Mucosa of rectum (tissue), 2 donors: Measurements from ENCODE around the gene GPX5.
"Not testable (repeated sequence)": the region's sequence is repeated elsewhere in the genome, so short reads cannot be mapped to it uniquely, and the experiment has no call there.

ENCODE experiments used
- H3K27ac ChIP-seq, 2 donors: one replicate each; pipeline ENCODE4 v1.7.0; 2013; ENCODE audit warnings: inconsistent platforms in 2 of 2, low read depth in 2 of 2, low read length in 2 of 2
- H3K27me3 ChIP-seq, 2 donors: one replicate each; pipeline ENCODE4 v1.7.0; 2013; ENCODE audit warnings: low read length in 2 of 2; ENCODE audit not compliant: control insufficient read depth in 2 of 2, insufficient read depth in 2 of 2
- H3K36me3 ChIP-seq, 2 donors: one replicate each; pipeline ENCODE4 v1.7.0; 2013; ENCODE audit warnings: low read length in 2 of 2; ENCODE audit not compliant: control insufficient read depth in 2 of 2, insufficient read depth in 2 of 2
- H3K4me1 ChIP-seq, 2 donors: one replicate each; pipeline ENCODE4 v1.7.0; 2013; ENCODE audit warnings: low read length in 2 of 2, mild to moderate bottlenecking in 1 of 2; ENCODE audit not compliant: control insufficient read depth in 2 of 2, insufficient read depth in 2 of 2
- H3K4me3 ChIP-seq, 2 donors: one replicate each; pipeline ENCODE4 v1.7.0; 2013; ENCODE audit warnings: low read length in 2 of 2
- H3K9ac ChIP-seq, 2 donors: one replicate each; pipeline ENCODE4 v1.7.0; 2013; ENCODE audit warnings: low read length in 2 of 2, low read depth in 1 of 2, mild to moderate bottlenecking in 1 of 2
- H3K9me3 ChIP-seq, 2 donors: one replicate each; pipeline ENCODE4 v1.7.0; 2013; ENCODE audit warnings: low read length in 2 of 2; ENCODE audit not compliant: control insufficient read depth in 2 of 2
- donor health status: healthy.
- donor health status: Normal muscosa, but diverticular disease.

GPX5 gene

GRCh38 chr6:28491984-28492317, 33.7 kb upstream of the GPX5 start:
- Histone ChIP-seq H3K27me3 (peaks cover 4 to 15% of the 10 kb centered on the region in 2 donors), H3K9me3 (no peaks in the 10 kb centered on the region), H3K27ac (no peak overlapping the region), H3K4me1 (no peaks in the 10 kb centered on the region), H3K4me3 (no peak overlapping the region), H3K36me3 (no peaks in the 10 kb centered on the region), H3K9ac (no peak overlapping the region)

GRCh38 chr6:28496099-28496779, 29.4 kb upstream of the GPX5 start:
- H3K36me3 ChIP-seq = no peaks in the 10 kb centered on the region
- H3K4me1 ChIP-seq = no peaks in the 10 kb centered on the region
- H3K27me3 ChIP-seq = peaks cover 2 to 3% of the 10 kb centered on the region in 2 donors
- no peak overlapping the region for H3K4me3 ChIP-seq
- no peak overlapping the region for H3K27ac ChIP-seq
- no peak overlapping the region for H3K9ac ChIP-seq
- no peaks in the 10 kb centered on the region for H3K9me3 ChIP-seq

GRCh38 chr6:28497306-28497705, 28.4 kb upstream of the GPX5 start:
- Histone ChIP-seq H3K27me3 (peaks cover under 1 to 2% of the 10 kb centered on the region in 2 donors), H3K4me3 (no peak overlapping the region), H3K36me3 (no peaks in the 10 kb centered on the region), H3K4me1 (no peaks in the 10 kb centered on the region), H3K9ac (no peak overlapping the region), H3K9me3 (no peaks in the 10 kb centered on the region), H3K27ac (no peak overlapping the region)

- no peak overlapping the region for H3K27ac ChIP-seq
- no peak overlapping the region for H3K4me3 ChIP-seq
- peaks cover 0 to 2% of the 10 kb centered on the region in 2 donors for H3K27me3 ChIP-seq
- no peaks in the 10 kb centered on the region for H3K9me3 ChIP-seq
- H3K4me1 ChIP-seq = no peaks in the 10 kb centered on the region
- no peak overlapping the region for H3K9ac ChIP-seq
- no peaks in the 10 kb centered on the region for H3K36me3 ChIP-seq
Measured at GRCh38 chr6:28497893-28498292, 27.8 kb upstream of the GPX5 start.

- Histone ChIP-seq H3K27ac (no peak overlapping the region), H3K27me3 (peaks cover 0 to 5% of the 10 kb centered on the region in 2 donors), H3K9ac (no peak overlapping the region), H3K4me1 (no peaks in the 10 kb centered on the region), H3K4me3 (no peak overlapping the region), H3K9me3 (no peaks in the 10 kb centered on the region), H3K36me3 (no peaks in the 10 kb centered on the region)
Measured at GRCh38 chr6:28501259-28501658, 24.4 kb upstream of the GPX5 start.

GRCh38 chr6:28502136-28502535, 23.5 kb upstream of the GPX5 start:
- not testable (repeated sequence) for H3K27ac ChIP-seq

GRCh38 chr6:28502709-28503305, 22.9 kb upstream of the GPX5 start:
- not testable (repeated sequence) for H3K9ac ChIP-seq

More at GRCh38 chr6:28502136-28502535, 23.5 kb upstream of the GPX5 start:
- H3K4me1 ChIP-seq, H3K27me3 ChIP-seq, H3K4me3 ChIP-seq, H3K36me3 ChIP-seq, H3K9ac ChIP-seq, H3K9me3 ChIP-seq: not testable (repeated sequence)

GRCh38 chr6:28505733-28506132, 19.9 kb upstream of the GPX5 start:
- H3K9ac ChIP-seq = no peak overlapping the region
- no peaks in the 10 kb centered on the region for H3K9me3 ChIP-seq
- H3K4me3 ChIP-seq = no peak overlapping the region
- H3K4me1 ChIP-seq = no peaks in the 10 kb centered on the region
- H3K36me3 ChIP-seq = no peaks in the 10 kb centered on the region
- H3K27me3 ChIP-seq = peaks cover 0 to 5% of the 10 kb centered on the region in 2 donors
- no peak overlapping the region for H3K27ac ChIP-seq

More at GRCh38 chr6:28502709-28503305, 22.9 kb upstream of the GPX5 start:
- H3K9me3 ChIP-seq, H3K27ac ChIP-seq, H3K4me3 ChIP-seq, H3K36me3 ChIP-seq, H3K4me1 ChIP-seq, H3K27me3 ChIP-seq: not testable (repeated sequence)

GRCh38 chr6:28506807-28507475, 18.7 kb upstream of the GPX5 start:
- Histone ChIP-seq H3K36me3 (no peaks in the 10 kb centered on the region), H3K9ac (no peak overlapping the region), H3K9me3 (no peaks in the 10 kb centered on the region), H3K27ac (no peak overlapping the region), H3K27me3 (peaks cover 0 to 3% of the 10 kb centered on the region in 2 donors), H3K4me3 (no peak overlapping the region), H3K4me1 (no peaks in the 10 kb centered on the region)

GRCh38 chr6:28511628-28512300, 13.9 kb upstream of the GPX5 start:
- no peaks in the 10 kb centered on the region for H3K36me3 ChIP-seq
- no peak overlapping the region for H3K4me3 ChIP-seq
- H3K9me3 ChIP-seq = no peaks in the 10 kb centered on the region
- H3K27me3 ChIP-seq = peaks cover 0 to 4% of the 10 kb centered on the region in 2 donors
- no peak overlapping the region for H3K9ac ChIP-seq
- H3K27ac ChIP-seq = no peak overlapping the region
- no peaks in the 10 kb centered on the region for H3K4me1 ChIP-seq
